GM23248 (cell line): Measurements from ENCODE around the gene HK3. TPM values are rescaled to one million over a fixed set of nuclear protein-coding genes. Genes with fewer than 3 reads are reported as not detected.

ENCODE experiments used
- DNase-seq: peaks from one replicate; pipeline ENCODE4 v3.0.0-alpha.2; 2015
- H2AFZ ChIP-seq: fragments of 200-600 bp; sonication (generic); 2 replicates; pipeline ENCODE4 v1.6.1; 2016; ENCODE audit warnings: antibody characterized with exemption
- H3F3A ChIP-seq: fragments of 200-600 bp; sonication (generic); 2 replicates; pipeline ENCODE4 v1.6.1; 2016; ENCODE audit warnings: mild to moderate bottlenecking, antibody characterized with exemption, mixed run types; ENCODE audit not compliant: insufficient read depth
- H3K27ac ChIP-seq: fragments of 200-600 bp; sonication (generic); 2 replicates; pipeline ENCODE4 v1.5.1; 2016; ENCODE audit warnings: mild to moderate bottlenecking
- H3K27me3 ChIP-seq: fragments of 200-600 bp; sonication (generic); replicated peaks from 2 replicates; pipeline ENCODE4 v1.6.1; 2016; ENCODE audit warnings: mild to moderate bottlenecking; ENCODE audit not compliant: insufficient read depth
- H3K36me3 ChIP-seq: fragments of 200-600 bp; sonication (generic); 2 replicates; pipeline ENCODE4 v1.6.1; 2016; ENCODE audit warnings: low read depth, mild to moderate bottlenecking
- H3K4me1 ChIP-seq: fragments of 200-600 bp; sonication (generic); 2 replicates; pipeline ENCODE4 v1.6.1; 2016; ENCODE audit warnings: mild to moderate bottlenecking; ENCODE audit not compliant: insufficient read depth
- H3K4me2 ChIP-seq: fragments of 200-600 bp; sonication (generic); one replicate; pipeline ENCODE4 v1.6.1; 2016; ENCODE audit warnings: mild to moderate bottlenecking; ENCODE audit not compliant: unreplicated experiment
- H3K4me3 ChIP-seq: fragments of 200-600 bp; sonication (generic); 2 replicates; pipeline ENCODE4 v1.5.1; 2016; ENCODE audit warnings: mild to moderate bottlenecking
- H3K79me2 ChIP-seq: fragments of 200-600 bp; sonication (generic); 2 replicates; pipeline ENCODE4 v1.6.1; 2016; ENCODE audit warnings: mild to moderate bottlenecking; ENCODE audit not compliant: insufficient read depth
- H3K9ac ChIP-seq: fragments of 200-600 bp; sonication (generic); 2 replicates; pipeline ENCODE4 v1.6.1; 2016; ENCODE audit warnings: mild to moderate bottlenecking
- H3K9me2 ChIP-seq: fragments of 200-600 bp; sonication (generic); 2 replicates; pipeline ENCODE4 v1.6.1; 2016; ENCODE audit warnings: mixed run types, mild to moderate bottlenecking, moderate library complexity; ENCODE audit not compliant: insufficient read depth
- H3K9me3 ChIP-seq: fragments of 200-600 bp; sonication (generic); one replicate; pipeline ENCODE4 v1.6.1; 2017; ENCODE audit warnings: low read depth
- H4K20me1 ChIP-seq: fragments of 200-600 bp; sonication (generic); 2 replicates; pipeline ENCODE4 v1.6.0; 2016; ENCODE audit not compliant: insufficient read depth
- EZH2 ChIP-seq: fragments of 200-600 bp; sonication (generic); IDR thresholded peaks from 2 replicates; pipeline ENCODE4 v1.6.1; 2018; ENCODE audit warnings: antibody characterized with exemption, mild to moderate bottlenecking; ENCODE audit not compliant: insufficient read depth, poor library complexity, severe bottlenecking
- EZH2phosphoT487 ChIP-seq: fragments of 200-600 bp; sonication (generic); IDR thresholded peaks from 2 replicates; pipeline ENCODE4 v1.6.1; 2018; ENCODE audit warnings: antibody characterized with exemption, moderate library complexity, mild to moderate bottlenecking, low read depth; ENCODE audit not compliant: insufficient read depth
- WGBS, 2 experiments: methylation state at CpG; one replicate each; pipeline ENCODE4 v1.1.6; 2015 to 2017; ENCODE audit warnings: low lambda C conversion rate in 2 of 2, low coverage in 1 of 2; ENCODE audit errors: missing lambda C conversion rate in 2 of 2; 5-methylcytosine and 5-hydroxymethylcytosine counted together
- in situ Hi-C: fragments of 300-500 bp; cut with MboI; formaldehyde crosslinking; loops from 2 replicates; pipeline ENCODE4 v1.15.0; 2020
- polyA plus RNA-seq: library from polyadenylated mRNA; unstranded; fragments of >200 nt; fragmentation: Nextera tagmentation; extraction: Ambion mirVana; gene quantifications from 2 replicates; pipeline ENCODE4 v1.2.1, GENCODE V29; 2016
- total RNA-seq: library from RNA; depleted of rRNA; stranded (reverse); fragments of >200 nt; shearing (Covaris generic); gene quantifications from 2 replicates; pipeline ENCODE4 v1.2.3, GENCODE V29; 2014

Gene HK3
- total and polyA plus RNA-seq, 2 experiments from 2014 or later = not detected

GRCh38 chr5:176850371-176851245 is 48.5 kb downstream of the HK3 start:
- Histone ChIP-seq H3K27ac (no peak overlapping the region), H4K20me1 (no peaks in the 10 kb centered on the region), H3K27me3 (peaks cover 3% of the 10 kb centered on the region; the same call in 1 of the 2 replicates), H3K4me1 (no peaks in the 10 kb centered on the region), H3K9me2 (no peaks in the 10 kb centered on the region), H3F3A (no peaks in the 10 kb centered on the region), H3K4me3 (no peak overlapping the region), H3K36me3 (no peaks in the 10 kb centered on the region), H3K79me2 (no peaks in the 10 kb centered on the region), H2AFZ (no peak overlapping the region), H3K9me3 (no peaks in the 10 kb centered on the region), H3K4me2 (no peak overlapping the region), H3K9ac (no peak overlapping the region)
- no peak for DNase-seq
- TF ChIP-seq EZH2 = no peak
- TF ChIP-seq EZH2phosphoT487 = no peak
- WGBS, 2 experiments = 44 to 45% methylated on average over 17 to 21 of the region's 21 CpGs
- in situ Hi-C loops = no loop called here

DNA sequence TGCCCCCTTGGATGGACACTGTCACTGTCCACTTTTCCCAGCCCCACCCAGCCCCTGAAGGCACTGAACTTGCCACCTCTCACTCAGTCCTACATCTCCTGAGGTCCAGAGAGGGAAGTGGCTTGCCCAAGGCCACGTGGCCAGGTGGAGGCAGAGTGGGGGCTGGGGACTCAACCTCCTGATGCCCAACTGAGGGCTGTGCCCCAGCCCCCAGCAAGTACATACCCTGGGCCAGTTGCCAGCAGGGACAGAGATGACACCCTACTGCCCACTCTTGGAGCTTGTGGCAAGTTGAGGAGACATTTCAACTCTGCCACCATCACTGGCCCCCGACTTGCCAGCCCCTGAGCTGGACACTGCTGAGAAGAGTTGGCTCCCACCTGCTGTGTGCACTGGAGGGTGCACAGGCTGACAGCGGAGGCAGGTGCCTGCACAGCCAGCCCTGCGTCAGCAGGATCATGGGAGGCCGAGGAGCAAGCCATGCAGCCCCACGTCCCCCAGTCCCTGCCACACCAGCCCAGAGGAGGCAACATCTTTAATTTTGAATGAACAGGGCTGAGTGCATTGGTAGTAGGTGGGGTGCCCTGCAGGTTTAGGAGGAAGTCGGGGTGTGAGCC is 49.4 kb downstream of the HK3 start:
- Histone ChIP-seq H3F3A (no peaks in the 10 kb centered on the region), H3K9ac (no peak overlapping the region), H3K4me1 (no peaks in the 10 kb centered on the region), H3K79me2 (no peaks in the 10 kb centered on the region), H3K27me3 (peaks cover 3% of the 10 kb centered on the region; the same call in 1 of the 2 replicates), H3K4me3 (no peak overlapping the region), H3K27ac (no peak overlapping the region), H3K4me2 (no peak overlapping the region), H4K20me1 (no peaks in the 10 kb centered on the region), H3K9me2 (no peaks in the 10 kb centered on the region), H3K36me3 (no peaks in the 10 kb centered on the region), H3K9me3 (no peaks in the 10 kb centered on the region), H2AFZ (no peak overlapping the region)
- DNase-seq = no peak
- in situ Hi-C loops = no loop called here
- 60 to 69% methylated on average over 7 of the region's 7 CpGs for WGBS, 2 experiments
- TF ChIP-seq EZH2phosphoT487 (no peak), EZH2 (no peak)

GRCh38 chr5:176848651-176849050 is 50.5 kb downstream of the HK3 start:
- no peak for DNase-seq
- Histone ChIP-seq H3K9ac (no peak overlapping the region), H3K4me3 (no peak overlapping the region), H3K79me2 (no peaks in the 10 kb centered on the region), H3K4me1 (no peaks in the 10 kb centered on the region), H3K4me2 (no peak overlapping the region), H4K20me1 (no peaks in the 10 kb centered on the region), H3K9me2 (no peaks in the 10 kb centered on the region), H3K27me3 (0 out of 2 replicates have a peak, but pooled peaks cover 3% of the 10 kb centered on the region), H3K27ac (no peak overlapping the region), H3F3A (no peaks in the 10 kb centered on the region), H2AFZ (no peak overlapping the region), H3K9me3 (no peaks in the 10 kb centered on the region), H3K36me3 (no peaks in the 10 kb centered on the region)
- 62% methylated on average over 12 to 13 of the region's 13 CpGs for WGBS, 2 experiments
- in situ Hi-C loops = no loop called here
- TF ChIP-seq EZH2 = no peak
- TF ChIP-seq EZH2phosphoT487 = no peak

DNA sequence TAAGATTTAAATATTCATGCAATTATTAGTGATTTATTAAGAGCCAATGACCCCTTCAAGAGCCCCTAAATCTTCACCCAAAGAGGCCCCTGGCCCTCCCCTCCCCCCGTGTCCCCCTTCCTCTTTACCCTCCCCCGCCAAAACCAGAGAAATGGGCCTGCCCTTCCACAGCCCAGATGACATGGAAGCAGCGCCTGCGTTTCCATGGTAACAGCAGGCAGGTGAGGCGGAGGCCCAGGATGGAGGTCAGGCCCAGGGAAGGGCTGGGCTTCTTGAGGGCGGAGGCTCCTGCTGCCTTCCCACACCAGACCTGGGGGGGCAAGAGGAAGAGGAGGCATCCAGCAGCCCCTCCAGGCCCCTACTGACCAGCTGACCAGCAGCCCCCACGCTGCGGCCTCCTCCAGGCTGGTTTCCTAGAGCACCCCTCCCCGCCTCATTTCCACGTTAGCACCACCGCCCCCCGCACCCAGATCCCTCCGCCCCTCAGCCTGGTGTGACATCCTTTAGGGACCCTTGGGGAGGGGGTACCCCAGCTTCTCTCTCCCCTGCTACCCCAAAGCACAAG is 51.3 kb downstream of the HK3 start:
- in situ Hi-C loops = no loop called here
- 37 to 61% methylated on average over 6 to 13 of the region's 13 CpGs for WGBS, 2 experiments

More for the DNA sequence above, 51.3 kb downstream of the HK3 start:
- Histone ChIP-seq H4K20me1 (no peaks in the 10 kb centered on the region), H3K36me3 (no peaks in the 10 kb centered on the region), H3F3A (no peaks in the 10 kb centered on the region), H3K9me3 (no peaks in the 10 kb centered on the region), H2AFZ (no peak overlapping the region), H3K4me2 (no peak overlapping the region), H3K27me3 (peaks cover 3% of the 10 kb centered on the region; the same call in 1 of the 2 replicates), H3K4me1 (no peaks in the 10 kb centered on the region), H3K4me3 (no peak overlapping the region), H3K79me2 (no peaks in the 10 kb centered on the region), H3K9ac (no peak overlapping the region), H3K27ac (no peak overlapping the region), H3K9me2 (no peaks in the 10 kb centered on the region)
- TF ChIP-seq EZH2phosphoT487 (no peak), EZH2 (no peak)
- no peak for DNase-seq
